ENCODE data around the gene SMTNL2.
A peak's percentile ranks its signal among the peaks of the same experiment; 100 is the strongest.
"Not testable (repeated sequence)": the region's sequence is repeated elsewhere in the genome, so short reads cannot be mapped to it uniquely, and the experiment has no call there.

SMTNL2 gene

DNA sequence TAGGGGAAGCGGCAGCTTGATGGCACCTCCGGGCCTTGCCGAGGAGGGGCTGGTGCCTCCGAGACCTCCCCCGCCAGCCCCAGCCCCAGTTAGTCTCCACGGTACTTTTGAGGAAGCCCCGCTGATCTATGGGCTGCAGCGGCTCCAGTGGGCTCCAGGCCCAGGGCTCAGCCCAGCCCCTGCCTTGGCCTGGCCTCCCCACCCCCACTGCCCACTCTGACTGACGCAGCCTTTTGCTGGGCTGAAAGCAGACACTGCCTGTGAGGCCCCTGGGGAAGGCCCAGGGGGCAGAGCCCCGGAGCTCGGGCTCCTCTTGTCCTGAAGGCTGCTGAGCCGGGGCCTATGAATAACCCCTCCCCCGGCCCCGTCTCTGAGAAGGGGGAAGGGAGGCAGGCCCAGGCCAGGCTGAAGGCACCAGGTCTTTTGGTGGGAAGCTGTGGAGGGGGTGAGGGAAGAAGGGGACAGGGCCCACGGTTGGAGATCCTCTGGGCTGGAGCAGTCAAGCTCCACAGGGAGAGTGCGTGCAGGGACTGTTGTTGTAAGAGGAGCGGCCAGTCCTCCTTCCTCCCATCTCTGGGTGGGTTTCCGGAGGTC is 7.5 kb upstream of the SMTNL2 start:
- no peaks in the 10 kb centered on the region for H3K36me3 ChIP-seq (ENCODE audit: control insufficient read depth in 1 of 2, insufficient read depth in 2 of 2, low read depth in 1 of 2, low read length in 2 of 2)
- H2BK12ac ChIP-seq (ENCODE audit: low read length in 2 of 2), result peak overlapping the region in 1 of 2 experiments; percentile 15
- peaks cover 50 to 58% of the 10 kb centered on the region in 2 experiments for H3K27me3 ChIP-seq (ENCODE audit: control insufficient read depth in 1 of 2, insufficient read depth in 1 of 2, low read length in 2 of 2)
- H3K23ac ChIP-seq (ENCODE audit: low read length in 2 of 2), result no peak overlapping the region
- no peak overlapping the region for H3K27ac ChIP-seq (ENCODE audit: low read length, poor library complexity, severe bottlenecking)
- no peak overlapping the region for H2BK15ac ChIP-seq (ENCODE audit: low read depth, poor library complexity, severe bottlenecking)
- H2BK120ac ChIP-seq (ENCODE audit: low read depth, low read length), result peak overlapping the region; percentile 68
- no peak overlapping the region for H3K4ac ChIP-seq (ENCODE audit: low read depth in 1 of 2, low read length in 2 of 2)
- no peaks in the 10 kb centered on the region for H3K79me1 ChIP-seq (replicated peaks; ENCODE audit: low read length, poor library complexity, severe bottlenecking)
- H4K91ac ChIP-seq (ENCODE audit: low read length), result peak overlapping the region; percentile 36
- peak overlapping the region; percentile 81 for H4K8ac ChIP-seq (ENCODE audit: low read length)
- no peak overlapping the region for H2AFZ ChIP-seq (ENCODE audit: low read depth, low read length)
- no peak overlapping the region for H3K4me2 ChIP-seq (ENCODE audit: low read length, poor library complexity, severe bottlenecking)
- WGBS, result 25% methylated on average over 18 of the region's 18 CpGs
- peaks cover 10% of the 10 kb centered on the region for H3K4me1 ChIP-seq (ENCODE audit: control insufficient read depth, insufficient read depth, low read depth, low read length)
- H3K9me3 ChIP-seq (ENCODE audit: control insufficient read depth, low read length), result no peaks in the 10 kb centered on the region
- DNase-seq, result peak; percentile 36
- H3K4me3 ChIP-seq (ENCODE audit: insufficient read depth in 1 of 2, low read depth in 1 of 2, low read length in 2 of 2), result no peak overlapping the region
- no peak overlapping the region for H2BK5ac ChIP-seq (ENCODE audit: low read depth, low read length, poor library complexity, severe bottlenecking)
- H3K18ac ChIP-seq (ENCODE audit: low read depth in 1 of 2, low read length in 2 of 2), result peak overlapping the region; percentile 15 to 24
- H2AK5ac ChIP-seq (ENCODE audit: low read length, severe bottlenecking), result no peak overlapping the region
- peak overlapping the region in 1 of 2 experiments; percentile 32 for H3K14ac ChIP-seq (ENCODE audit: low read length in 2 of 2)
- H3K9ac ChIP-seq (ENCODE audit: low read length), result no peak overlapping the region

DNA sequence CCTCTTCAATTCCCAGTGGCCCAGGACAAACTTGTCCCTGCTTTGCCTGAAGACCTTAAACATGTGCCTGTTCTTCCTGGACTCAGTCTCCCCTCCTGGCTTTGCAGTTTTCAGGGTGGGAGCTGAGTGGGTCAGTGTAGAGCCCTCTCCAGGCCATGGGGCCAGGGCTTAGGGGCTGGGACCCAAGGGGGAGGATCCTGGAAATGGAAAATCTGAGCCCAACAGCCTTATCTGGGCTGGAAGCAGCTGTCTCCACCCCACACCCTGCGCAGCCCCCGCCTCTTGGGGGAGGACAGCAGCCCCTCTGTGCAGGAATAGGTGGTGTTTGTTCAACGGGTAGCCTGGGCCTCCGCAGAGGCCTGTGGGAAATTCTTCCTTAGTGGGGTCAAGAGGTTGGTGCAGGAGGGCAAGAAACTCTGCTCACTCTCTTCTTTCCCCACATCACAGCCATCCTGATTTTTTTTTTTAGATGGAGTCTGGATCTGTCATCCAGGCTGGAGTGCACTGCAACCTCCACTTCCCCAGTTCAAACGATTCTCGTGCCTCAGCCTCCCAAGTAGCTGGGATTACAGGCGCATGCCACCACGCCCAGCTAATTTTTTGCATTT is 6.8 kb upstream of the SMTNL2 start:
- Histone ChIP-seq H3K9me3 (ENCODE audit: control insufficient read depth, low read length) (no peaks in the 10 kb centered on the region), H3K23ac (ENCODE audit: low read length in 2 of 2) (no peak overlapping the region), H2BK12ac (ENCODE audit: low read length in 2 of 2) (peak overlapping the region in 1 of 2 experiments; percentile 15), H3K4me1 (ENCODE audit: control insufficient read depth, insufficient read depth, low read depth, low read length) (peaks cover 13% of the 10 kb centered on the region), H3K79me1 (replicated peaks; ENCODE audit: low read length, poor library complexity, severe bottlenecking) (no peaks in the 10 kb centered on the region), H3K14ac (ENCODE audit: low read length in 2 of 2) (peak overlapping the region in 1 of 2 experiments; percentile 32), H3K4me3 (ENCODE audit: insufficient read depth in 1 of 2, low read depth in 1 of 2, low read length in 2 of 2) (no peak overlapping the region), H3K9ac (ENCODE audit: low read length) (no peak overlapping the region), H3K27ac (ENCODE audit: low read length, poor library complexity, severe bottlenecking) (no peak overlapping the region), H3K27me3 (ENCODE audit: control insufficient read depth in 1 of 2, insufficient read depth in 1 of 2, low read length in 2 of 2) (peaks cover 53 to 63% of the 10 kb centered on the region in 2 experiments), H2BK5ac (ENCODE audit: low read depth, low read length, poor library complexity, severe bottlenecking) (no peak overlapping the region), H2AFZ (ENCODE audit: low read depth, low read length) (no peak overlapping the region), H3K4ac (ENCODE audit: low read depth in 1 of 2, low read length in 2 of 2) (no peak overlapping the region), H2BK15ac (ENCODE audit: low read depth, poor library complexity, severe bottlenecking) (no peak overlapping the region), H4K8ac (ENCODE audit: low read length) (peak overlapping the region; percentile 81), H2BK120ac (ENCODE audit: low read depth, low read length) (peak overlapping the region; percentile 68), H3K4me2 (ENCODE audit: low read length, poor library complexity, severe bottlenecking) (no peak overlapping the region), H2AK5ac (ENCODE audit: low read length, severe bottlenecking) (no peak overlapping the region), H3K18ac (ENCODE audit: low read depth in 1 of 2, low read length in 2 of 2) (peak overlapping the region; percentile 15 to 24), H3K36me3 (ENCODE audit: control insufficient read depth in 1 of 2, insufficient read depth in 2 of 2, low read depth in 1 of 2, low read length in 2 of 2) (no peaks in the 10 kb centered on the region), H4K91ac (ENCODE audit: low read length) (no peak overlapping the region)
- WGBS, result 50% methylated on average over 2 of the region's 8 CpGs
- DNase-seq, result no peak

DNA sequence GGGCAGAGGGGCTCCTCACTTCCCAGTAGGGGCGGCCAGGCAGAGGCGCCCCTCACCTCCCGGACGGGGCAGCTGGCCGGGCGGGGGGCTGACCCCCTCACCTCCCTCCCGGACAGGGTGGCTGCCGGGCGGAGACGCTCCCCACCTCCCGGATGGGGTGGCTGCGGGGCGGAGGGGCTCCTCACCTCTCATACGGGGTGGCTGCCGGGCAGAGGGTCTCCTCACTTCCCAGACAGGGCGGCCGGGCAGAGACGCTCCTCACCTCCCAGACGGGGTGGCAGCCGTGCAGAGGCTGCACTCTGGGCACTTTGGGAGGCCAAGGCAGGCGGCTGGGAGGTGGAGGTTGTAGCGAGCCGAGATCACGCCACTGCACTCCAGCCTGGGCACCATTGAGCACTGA is 6.0 kb upstream of the SMTNL2 start:
- Histone ChIP-seq H3K27me3 (ENCODE audit: control insufficient read depth in 1 of 2, insufficient read depth in 1 of 2, low read length in 2 of 2) (peaks cover 62 to 67% of the 10 kb centered on the region in 2 experiments), H3K4me1 (ENCODE audit: control insufficient read depth, insufficient read depth, low read depth, low read length) (peaks cover 13% of the 10 kb centered on the region)
- not testable (repeated sequence) for H3K9me3 ChIP-seq (ENCODE audit: control insufficient read depth, low read length); H2BK5ac ChIP-seq (ENCODE audit: low read depth, low read length, poor library complexity, severe bottlenecking); H3K4me3 ChIP-seq (ENCODE audit: insufficient read depth in 1 of 2, low read depth in 1 of 2, low read length in 2 of 2); H3K79me1 ChIP-seq (replicated peaks; ENCODE audit: low read length, poor library complexity, severe bottlenecking); H2AK5ac ChIP-seq (ENCODE audit: low read length, severe bottlenecking); H3K23ac ChIP-seq (ENCODE audit: low read length in 2 of 2); H3K36me3 ChIP-seq (ENCODE audit: control insufficient read depth in 1 of 2, insufficient read depth in 2 of 2, low read depth in 1 of 2, low read length in 2 of 2); H2BK120ac ChIP-seq (ENCODE audit: low read depth, low read length); H3K4me2 ChIP-seq (ENCODE audit: low read length, poor library complexity, severe bottlenecking); H3K18ac ChIP-seq (ENCODE audit: low read depth in 1 of 2, low read length in 2 of 2); H2AFZ ChIP-seq (ENCODE audit: low read depth, low read length); DNase-seq; H4K91ac ChIP-seq (ENCODE audit: low read length); H2BK12ac ChIP-seq (ENCODE audit: low read length in 2 of 2); H3K9ac ChIP-seq (ENCODE audit: low read length); H3K4ac ChIP-seq (ENCODE audit: low read depth in 1 of 2, low read length in 2 of 2); H3K27ac ChIP-seq (ENCODE audit: low read length, poor library complexity, severe bottlenecking); H3K14ac ChIP-seq (ENCODE audit: low read length in 2 of 2); H2BK15ac ChIP-seq (ENCODE audit: low read depth, poor library complexity, severe bottlenecking); H4K8ac ChIP-seq (ENCODE audit: low read length)
- WGBS, result 95% methylated on average over 12 of the region's 24 CpGs

DNA sequence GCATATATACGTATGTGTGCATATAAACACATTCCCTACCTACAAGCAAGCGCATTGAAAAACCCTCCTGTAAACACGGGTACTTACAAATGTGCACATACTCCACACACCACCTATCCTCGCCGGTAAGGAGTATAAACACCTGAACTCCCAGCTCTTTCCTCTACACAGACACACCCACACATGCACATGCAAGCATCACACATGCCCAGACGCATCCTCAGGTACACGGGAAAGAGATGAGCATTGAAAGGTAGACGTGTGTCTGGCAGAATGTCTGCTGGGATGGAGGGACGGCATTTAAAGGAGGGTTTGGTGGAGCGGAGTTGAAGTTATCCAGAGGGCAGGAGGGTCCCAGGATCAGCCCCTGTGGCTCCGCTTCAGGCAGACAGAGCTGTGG is 4.7 kb upstream of the SMTNL2 start:
- peaks cover 24% of the 10 kb centered on the region for H3K4me1 ChIP-seq (ENCODE audit: control insufficient read depth, insufficient read depth, low read depth, low read length)
- no peak overlapping the region for H3K4me3 ChIP-seq (ENCODE audit: insufficient read depth in 1 of 2, low read depth in 1 of 2, low read length in 2 of 2)
- no peak overlapping the region for H2AK5ac ChIP-seq (ENCODE audit: low read length, severe bottlenecking)
- H4K8ac ChIP-seq (ENCODE audit: low read length), result no peak overlapping the region
- no peaks in the 10 kb centered on the region for H3K79me1 ChIP-seq (replicated peaks; ENCODE audit: low read length, poor library complexity, severe bottlenecking)
- DNase-seq, result no peak
- H3K4ac ChIP-seq (ENCODE audit: low read depth in 1 of 2, low read length in 2 of 2), result no peak overlapping the region
- no peaks in the 10 kb centered on the region for H3K36me3 ChIP-seq (ENCODE audit: control insufficient read depth in 1 of 2, insufficient read depth in 2 of 2, low read depth in 1 of 2, low read length in 2 of 2)
- H3K14ac ChIP-seq (ENCODE audit: low read length in 2 of 2), result no peak overlapping the region
- no peak overlapping the region for H3K27ac ChIP-seq (ENCODE audit: low read length, poor library complexity, severe bottlenecking)
- H2AFZ ChIP-seq (ENCODE audit: low read depth, low read length), result no peak overlapping the region
- H2BK12ac ChIP-seq (ENCODE audit: low read length in 2 of 2), result no peak overlapping the region
- no peak overlapping the region for H2BK5ac ChIP-seq (ENCODE audit: low read depth, low read length, poor library complexity, severe bottlenecking)
- WGBS, result 91% methylated on average over 11 of the region's 11 CpGs
- no peak overlapping the region for H3K18ac ChIP-seq (ENCODE audit: low read depth in 1 of 2, low read length in 2 of 2)
- no peaks in the 10 kb centered on the region for H3K9me3 ChIP-seq (ENCODE audit: control insufficient read depth, low read length)
- H2BK15ac ChIP-seq (ENCODE audit: low read depth, poor library complexity, severe bottlenecking), result no peak overlapping the region
- no peak overlapping the region for H3K4me2 ChIP-seq (ENCODE audit: low read length, poor library complexity, severe bottlenecking)
- H3K27me3 ChIP-seq (ENCODE audit: control insufficient read depth in 1 of 2, insufficient read depth in 1 of 2, low read length in 2 of 2), result peaks cover 61 to 71% of the 10 kb centered on the region in 2 experiments
- no peak overlapping the region for H2BK120ac ChIP-seq (ENCODE audit: low read depth, low read length)
- H3K9ac ChIP-seq (ENCODE audit: low read length), result no peak overlapping the region
- no peak overlapping the region for H3K23ac ChIP-seq (ENCODE audit: low read length in 2 of 2)
- H4K91ac ChIP-seq (ENCODE audit: low read length), result no peak overlapping the region
